Measurements from ENCODE around the gene MAPT.
"Not testable (repeated sequence)": the region's sequence is repeated elsewhere in the genome, so short reads cannot be mapped to it uniquely, and the experiment has no call there.

Gene MAPT

DNA sequence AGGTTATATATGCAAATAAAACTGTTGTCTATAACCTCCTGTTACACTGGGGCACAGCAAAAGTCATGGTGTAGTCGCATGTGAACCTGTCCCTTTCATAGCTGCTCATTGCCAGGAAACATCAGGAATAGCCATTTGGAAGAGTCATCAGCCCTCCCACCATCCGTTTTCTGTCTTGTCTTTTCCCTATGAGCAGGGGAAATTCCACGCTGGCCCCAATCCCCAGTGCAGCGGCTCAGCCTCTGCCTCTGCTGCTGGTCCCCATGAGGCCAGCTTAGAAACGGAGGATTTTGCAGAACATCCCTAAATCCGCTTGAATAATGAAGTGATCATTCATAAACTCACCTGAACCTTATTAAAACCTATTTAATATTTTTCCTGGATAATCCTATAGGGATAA is 10.5 kb downstream of the MAPT start:
- Histone ChIP-seq H3K27me3 (ENCODE audit: control insufficient read depth in 1 of 2, insufficient read depth in 2 of 2, low read length in 2 of 2) (peaks cover 0 to 3% of the 10 kb centered on the region in 2 donors), H3K4me1 (ENCODE audit: insufficient read depth, low read length) (no peaks in the 10 kb centered on the region), H3K9ac (ENCODE audit: low read length) (no peak overlapping the region), H3K36me3 (ENCODE audit: insufficient read depth, low read length) (no peaks in the 10 kb centered on the region), H3K27ac (ENCODE audit: low read depth, low read length) (no peak overlapping the region), H3K9me3 (ENCODE audit: low read length) (no peaks in the 10 kb centered on the region), H3K4me3 (ENCODE audit: low read depth in 1 of 2, low read length in 2 of 2) (no peak overlapping the region)

DNA sequence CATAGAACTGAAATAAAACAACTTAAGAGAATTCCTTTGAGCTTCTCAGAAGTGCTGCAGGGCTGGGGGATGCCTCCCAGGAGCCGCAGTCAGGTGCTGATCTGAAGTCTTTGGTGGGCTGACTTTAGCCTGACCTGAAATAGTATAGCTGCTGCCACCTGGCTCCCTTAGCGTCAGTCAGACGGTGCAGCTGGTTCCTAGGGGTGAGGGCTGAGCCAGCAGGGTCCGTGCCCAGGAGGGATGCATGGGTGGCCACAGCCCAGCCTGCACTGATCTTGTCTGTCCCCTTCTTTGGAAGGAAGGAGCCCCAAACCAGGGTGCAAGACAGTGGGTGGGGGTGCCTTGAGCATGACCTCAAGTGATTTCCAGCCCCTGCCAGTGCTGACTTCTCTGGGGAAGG is 11.5 kb downstream of the MAPT start:
- no peaks in the 10 kb centered on the region for H3K9me3 ChIP-seq (ENCODE audit: low read length)
- no peak overlapping the region for H3K9ac ChIP-seq (ENCODE audit: low read length)
- H3K27ac ChIP-seq (ENCODE audit: low read depth, low read length) = no peak overlapping the region
- no peaks in the 10 kb centered on the region for H3K4me1 ChIP-seq (ENCODE audit: insufficient read depth, low read length)
- peaks cover 0 to 3% of the 10 kb centered on the region in 2 donors for H3K27me3 ChIP-seq (ENCODE audit: control insufficient read depth in 1 of 2, insufficient read depth in 2 of 2, low read length in 2 of 2)
- H3K4me3 ChIP-seq (ENCODE audit: low read depth in 1 of 2, low read length in 2 of 2) = no peak overlapping the region
- no peaks in the 10 kb centered on the region for H3K36me3 ChIP-seq (ENCODE audit: insufficient read depth, low read length)

DNA sequence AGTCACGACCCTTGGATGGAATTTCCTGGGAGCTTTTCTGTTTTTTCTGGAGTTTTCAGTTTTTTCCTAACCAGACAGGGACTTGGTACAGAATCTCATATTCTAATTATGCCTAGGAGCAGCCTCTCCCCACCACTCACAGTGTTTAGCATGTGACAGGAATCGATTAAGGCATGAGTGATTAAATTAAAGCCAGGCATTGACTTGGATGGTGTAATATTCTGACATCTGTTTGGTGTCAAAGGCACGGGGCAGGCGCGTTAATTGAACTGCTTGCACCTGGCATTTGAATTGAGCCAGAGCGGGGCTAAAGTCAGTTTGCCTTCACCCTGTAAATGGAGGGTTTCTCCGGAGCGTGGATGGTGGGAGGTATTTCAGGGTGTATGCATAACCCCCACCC is 11.9 kb downstream of the MAPT start:
- H3K36me3 ChIP-seq (ENCODE audit: insufficient read depth, low read length) = no peaks in the 10 kb centered on the region
- H3K27ac ChIP-seq (ENCODE audit: low read depth, low read length) = no peak overlapping the region
- H3K4me1 ChIP-seq (ENCODE audit: insufficient read depth, low read length) = no peaks in the 10 kb centered on the region
- peaks cover 0 to 3% of the 10 kb centered on the region in 2 donors for H3K27me3 ChIP-seq (ENCODE audit: control insufficient read depth in 1 of 2, insufficient read depth in 2 of 2, low read length in 2 of 2)
- H3K9ac ChIP-seq (ENCODE audit: low read length) = no peak overlapping the region
- H3K4me3 ChIP-seq (ENCODE audit: low read depth in 1 of 2, low read length in 2 of 2) = no peak overlapping the region
- no peaks in the 10 kb centered on the region for H3K9me3 ChIP-seq (ENCODE audit: low read length)

GRCh38 chr17:45906927-45907622 is 12.7 kb downstream of the MAPT start:
- H3K27me3 ChIP-seq (ENCODE audit: control insufficient read depth in 1 of 2, insufficient read depth in 2 of 2, low read length in 2 of 2) = peaks cover 0 to 3% of the 10 kb centered on the region in 2 donors
- no peaks in the 10 kb centered on the region for H3K9me3 ChIP-seq (ENCODE audit: low read length)
- no peak overlapping the region for H3K4me3 ChIP-seq (ENCODE audit: low read depth in 1 of 2, low read length in 2 of 2)
- no peak overlapping the region for H3K27ac ChIP-seq (ENCODE audit: low read depth, low read length)
- H3K4me1 ChIP-seq (ENCODE audit: insufficient read depth, low read length) = no peaks in the 10 kb centered on the region
- no peaks in the 10 kb centered on the region for H3K36me3 ChIP-seq (ENCODE audit: insufficient read depth, low read length)
- H3K9ac ChIP-seq (ENCODE audit: low read length) = no peak overlapping the region

GRCh38 chr17:45907750-45908395 is 13.5 kb downstream of the MAPT start:
- Histone ChIP-seq H3K4me3 (ENCODE audit: low read depth in 1 of 2, low read length in 2 of 2) (no peak overlapping the region), H3K4me1 (ENCODE audit: insufficient read depth, low read length) (no peaks in the 10 kb centered on the region), H3K36me3 (ENCODE audit: insufficient read depth, low read length) (no peaks in the 10 kb centered on the region), H3K9me3 (ENCODE audit: low read length) (no peaks in the 10 kb centered on the region), H3K27ac (ENCODE audit: low read depth, low read length) (no peak overlapping the region), H3K27me3 (ENCODE audit: control insufficient read depth in 1 of 2, insufficient read depth in 2 of 2, low read length in 2 of 2) (peaks cover 0 to 3% of the 10 kb centered on the region in 2 donors), H3K9ac (ENCODE audit: low read length) (no peak overlapping the region)

DNA sequence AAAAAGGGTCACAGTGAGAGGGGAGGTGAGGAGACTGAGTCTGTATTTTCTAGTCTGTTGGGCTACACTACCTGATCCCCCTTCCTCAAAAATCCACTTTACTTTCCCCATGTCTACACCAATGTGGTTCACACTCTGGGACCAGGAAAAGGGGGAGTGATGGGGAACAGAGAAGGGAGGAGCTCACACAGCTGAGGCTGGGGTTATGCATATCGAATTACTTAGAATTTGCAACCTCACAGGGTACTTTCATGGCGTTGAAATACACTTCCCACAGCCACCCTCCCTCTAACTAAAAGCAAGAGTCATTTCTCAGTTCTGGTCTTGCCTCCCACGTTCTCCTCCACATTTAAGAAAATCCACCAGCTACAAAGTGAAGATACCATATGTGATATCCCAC is 14.1 kb downstream of the MAPT start:
- Histone ChIP-seq H3K27ac (ENCODE audit: low read depth, low read length) (no peak overlapping the region), H3K9ac (ENCODE audit: low read length) (no peak overlapping the region), H3K27me3 (ENCODE audit: control insufficient read depth in 1 of 2, insufficient read depth in 2 of 2, low read length in 2 of 2) (peaks cover 0 to 3% of the 10 kb centered on the region in 2 donors), H3K4me3 (ENCODE audit: low read depth in 1 of 2, low read length in 2 of 2) (no peak overlapping the region), H3K4me1 (ENCODE audit: insufficient read depth, low read length) (no peaks in the 10 kb centered on the region), H3K36me3 (ENCODE audit: insufficient read depth, low read length) (no peaks in the 10 kb centered on the region), H3K9me3 (ENCODE audit: low read length) (no peaks in the 10 kb centered on the region)

DNA sequence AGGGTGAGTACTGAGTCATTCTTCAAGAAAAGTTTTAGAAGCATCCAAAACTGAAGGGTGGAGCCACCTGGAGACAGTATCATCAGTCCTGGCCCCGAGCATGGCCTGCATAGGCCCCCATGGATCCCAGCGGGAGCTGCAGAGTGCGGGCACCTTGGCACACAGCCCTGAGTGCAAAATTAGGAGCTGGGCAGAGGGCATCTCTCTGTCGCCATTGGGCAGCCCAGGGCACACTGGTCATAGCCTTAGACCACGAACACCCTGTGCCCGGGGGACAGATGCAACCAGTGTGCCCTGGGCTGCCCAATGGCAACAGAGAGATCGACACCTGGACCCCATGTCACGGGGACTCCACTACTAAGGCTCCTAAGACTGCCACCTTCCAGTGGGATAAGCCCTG is 14.6 kb downstream of the MAPT start:
- peaks cover 0 to 3% of the 10 kb centered on the region in 2 donors for H3K27me3 ChIP-seq (ENCODE audit: control insufficient read depth in 1 of 2, insufficient read depth in 2 of 2, low read length in 2 of 2)

DNA sequence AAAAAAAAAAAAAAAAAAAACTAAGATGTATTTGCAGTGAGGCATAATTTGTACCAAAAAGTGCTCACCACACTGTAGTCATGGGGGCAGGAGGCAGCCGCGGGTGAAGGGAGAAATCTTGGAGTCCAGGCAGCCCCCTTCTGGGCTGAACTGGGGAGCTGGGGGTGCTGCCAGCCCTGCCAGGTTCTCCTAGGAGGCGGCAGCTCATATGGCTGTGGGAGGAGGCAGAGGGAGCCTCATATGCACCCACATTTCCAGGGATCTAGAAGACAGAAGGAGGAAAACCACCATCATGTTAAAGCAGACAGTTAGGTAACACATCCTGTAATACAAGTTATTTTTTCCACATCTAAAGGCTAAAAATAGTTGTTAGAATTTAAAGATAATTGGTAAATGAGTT is 16.3 kb downstream of the MAPT start:
- no peaks in the 10 kb centered on the region for H3K27me3 ChIP-seq (ENCODE audit: control insufficient read depth in 1 of 2, insufficient read depth in 2 of 2, low read length in 2 of 2)
- no peaks in the 10 kb centered on the region for H3K36me3 ChIP-seq (ENCODE audit: insufficient read depth, low read length)
- no peaks in the 10 kb centered on the region for H3K9me3 ChIP-seq (ENCODE audit: low read length)
- H3K4me1 ChIP-seq (ENCODE audit: insufficient read depth, low read length) = no peaks in the 10 kb centered on the region
- H3K27ac ChIP-seq (ENCODE audit: low read depth, low read length) = no peak overlapping the region
- H3K9ac ChIP-seq (ENCODE audit: low read length) = no peak overlapping the region
- no peak overlapping the region for H3K4me3 ChIP-seq (ENCODE audit: low read depth in 1 of 2, low read length in 2 of 2)

More for the DNA sequence above, 14.6 kb downstream of the MAPT start:
- Histone ChIP-seq H3K9me3 (ENCODE audit: low read length) (no peaks in the 10 kb centered on the region), H3K4me3 (ENCODE audit: low read depth in 1 of 2, low read length in 2 of 2) (no peak overlapping the region), H3K9ac (ENCODE audit: low read length) (no peak overlapping the region), H3K4me1 (ENCODE audit: insufficient read depth, low read length) (no peaks in the 10 kb centered on the region), H3K27ac (ENCODE audit: low read depth, low read length) (no peak overlapping the region), H3K36me3 (ENCODE audit: insufficient read depth, low read length) (no peaks in the 10 kb centered on the region)

DNA sequence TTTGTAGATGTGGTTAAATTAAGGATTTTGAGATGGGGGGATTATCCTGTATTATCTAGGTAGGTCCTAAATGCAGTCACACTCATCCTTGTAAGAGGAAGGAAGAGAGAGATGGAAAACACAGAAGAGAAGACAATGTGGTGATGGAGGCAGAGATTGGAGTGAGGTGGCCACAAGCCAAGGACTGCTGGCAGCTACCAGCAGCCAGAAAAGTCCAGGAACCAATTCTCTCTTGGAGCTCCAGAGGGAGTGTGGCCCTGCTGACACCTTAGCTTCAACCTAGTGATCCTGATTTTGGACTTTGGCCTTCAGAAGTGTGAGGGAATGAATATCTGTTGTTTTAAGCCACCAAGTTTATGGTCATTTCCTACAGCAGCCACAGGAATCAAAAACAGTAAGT is 18.0 kb downstream of the MAPT start:
- no peak overlapping the region for H3K27ac ChIP-seq (ENCODE audit: low read depth, low read length)

GRCh38 chr17:45913030-45913429 is 18.7 kb downstream of the MAPT start:
- H3K4me1 ChIP-seq (ENCODE audit: insufficient read depth, low read length); H3K27ac ChIP-seq (ENCODE audit: low read depth, low read length); H3K9ac ChIP-seq (ENCODE audit: low read length); H3K27me3 ChIP-seq (ENCODE audit: control insufficient read depth in 1 of 2, insufficient read depth in 2 of 2, low read length in 2 of 2); H3K36me3 ChIP-seq (ENCODE audit: insufficient read depth, low read length); H3K9me3 ChIP-seq (ENCODE audit: low read length); H3K4me3 ChIP-seq (ENCODE audit: low read depth in 1 of 2, low read length in 2 of 2): not testable (repeated sequence)

More for the DNA sequence above, 18.0 kb downstream of the MAPT start:
- no peaks in the 10 kb centered on the region for H3K9me3 ChIP-seq (ENCODE audit: low read length)
- H3K4me3 ChIP-seq (ENCODE audit: low read depth in 1 of 2, low read length in 2 of 2) = no peak overlapping the region
- no peaks in the 10 kb centered on the region for H3K27me3 ChIP-seq (ENCODE audit: control insufficient read depth in 1 of 2, insufficient read depth in 2 of 2, low read length in 2 of 2)
- no peaks in the 10 kb centered on the region for H3K4me1 ChIP-seq (ENCODE audit: insufficient read depth, low read length)
- H3K36me3 ChIP-seq (ENCODE audit: insufficient read depth, low read length) = no peaks in the 10 kb centered on the region
- no peak overlapping the region for H3K9ac ChIP-seq (ENCODE audit: low read length)

GRCh38 chr17:45914047-45914717 is 19.8 kb downstream of the MAPT start:
- H3K9me3 ChIP-seq (ENCODE audit: low read length) = no peaks in the 10 kb centered on the region
- H3K9ac ChIP-seq (ENCODE audit: low read length) = no peak overlapping the region
- no peaks in the 10 kb centered on the region for H3K4me1 ChIP-seq (ENCODE audit: insufficient read depth, low read length)
- no peak overlapping the region for H3K27ac ChIP-seq (ENCODE audit: low read depth, low read length)
- H3K36me3 ChIP-seq (ENCODE audit: insufficient read depth, low read length) = no peaks in the 10 kb centered on the region
- H3K27me3 ChIP-seq (ENCODE audit: control insufficient read depth in 1 of 2, insufficient read depth in 2 of 2, low read length in 2 of 2) = no peaks in the 10 kb centered on the region
- no peak overlapping the region for H3K4me3 ChIP-seq (ENCODE audit: low read depth in 1 of 2, low read length in 2 of 2)
